Measurements from ENCODE around the gene SUPT5H.

SUPT5H gene

DNA sequence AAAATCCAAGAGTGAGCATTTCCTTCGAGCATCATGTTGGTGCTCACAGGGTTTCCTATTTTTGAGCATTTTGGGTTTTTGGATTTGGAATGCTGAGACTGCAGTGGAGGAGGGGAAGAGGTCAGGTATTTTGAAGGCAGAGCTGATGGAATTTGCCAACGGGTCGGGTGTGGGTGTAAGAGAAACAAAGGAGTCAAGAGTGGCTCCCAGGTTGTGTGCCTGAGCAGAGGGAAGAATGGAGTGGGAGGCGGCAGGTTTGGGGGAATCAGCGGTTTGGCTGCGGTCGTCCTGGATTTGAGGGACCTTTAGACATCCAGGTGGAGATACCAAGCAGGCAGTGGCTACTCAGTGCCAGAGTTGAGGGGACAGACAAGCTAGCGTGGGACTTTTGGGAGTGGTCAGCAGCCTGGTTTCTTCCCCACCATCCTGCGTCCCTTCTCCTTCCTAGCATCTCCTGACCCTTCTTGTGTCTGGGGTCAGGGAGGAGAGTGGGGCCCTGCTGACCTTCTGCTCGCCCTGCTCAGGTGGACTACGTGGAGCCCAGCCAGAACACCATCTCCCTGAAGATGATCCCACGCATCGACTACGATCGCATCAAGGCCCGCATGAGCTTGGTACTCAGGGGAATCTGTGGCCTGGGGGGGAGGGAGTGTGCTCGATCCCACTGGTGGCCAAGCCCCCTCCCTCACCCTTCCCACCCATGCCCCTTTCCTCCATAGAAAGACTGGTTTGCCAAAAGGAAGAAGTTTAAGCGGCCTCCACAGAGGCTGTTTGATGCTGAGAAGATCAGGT, 20.8 kb downstream of the SUPT5H start:
- no peaks in the 10 kb centered on the region for H3F3A ChIP-seq (ENCODE audit: insufficient read depth)
- no peak overlapping the region for H2AFZ ChIP-seq (ENCODE audit: low read depth, low read length, severe bottlenecking)
- no peaks in the 10 kb centered on the region for H3K27me3 ChIP-seq (ENCODE audit: low read length)
- no peak overlapping the region for H3K9ac ChIP-seq (ENCODE audit: low read length)
- no peak overlapping the region for H3K4me2 ChIP-seq (ENCODE audit: low read depth, low read length, poor library complexity, severe bottlenecking)
- no peak overlapping the region for H3K27ac ChIP-seq (ENCODE audit: low read depth, low read length)
- H3K79me2 ChIP-seq (ENCODE audit: insufficient read depth, low read length): peaks cover 7% of the 10 kb centered on the region; the same call in 1 of the 2 replicates
- no peaks in the 10 kb centered on the region for H4K20me1 ChIP-seq (ENCODE audit: low read depth, low read length)
- no peaks in the 10 kb centered on the region for H3K9me3 ChIP-seq (ENCODE audit: insufficient read depth, low read length)
- no peaks in the 10 kb centered on the region; the same call in 1 of the 2 replicates for H3K36me3 ChIP-seq (ENCODE audit: low read length)
- no peaks in the 10 kb centered on the region for H3K9me2 ChIP-seq (replicated peaks; ENCODE audit: insufficient read depth, low read length)
- no peak overlapping the region for H3K4me3 ChIP-seq (ENCODE audit: insufficient read depth, low read length, poor library complexity, severe bottlenecking)
- no peak for TF ChIP-seq EZH2phosphoT487 (conservative IDR thresholded peaks at IDR 0.05; ENCODE audit: low read length)
- TF ChIP-seq, protein P1, sequence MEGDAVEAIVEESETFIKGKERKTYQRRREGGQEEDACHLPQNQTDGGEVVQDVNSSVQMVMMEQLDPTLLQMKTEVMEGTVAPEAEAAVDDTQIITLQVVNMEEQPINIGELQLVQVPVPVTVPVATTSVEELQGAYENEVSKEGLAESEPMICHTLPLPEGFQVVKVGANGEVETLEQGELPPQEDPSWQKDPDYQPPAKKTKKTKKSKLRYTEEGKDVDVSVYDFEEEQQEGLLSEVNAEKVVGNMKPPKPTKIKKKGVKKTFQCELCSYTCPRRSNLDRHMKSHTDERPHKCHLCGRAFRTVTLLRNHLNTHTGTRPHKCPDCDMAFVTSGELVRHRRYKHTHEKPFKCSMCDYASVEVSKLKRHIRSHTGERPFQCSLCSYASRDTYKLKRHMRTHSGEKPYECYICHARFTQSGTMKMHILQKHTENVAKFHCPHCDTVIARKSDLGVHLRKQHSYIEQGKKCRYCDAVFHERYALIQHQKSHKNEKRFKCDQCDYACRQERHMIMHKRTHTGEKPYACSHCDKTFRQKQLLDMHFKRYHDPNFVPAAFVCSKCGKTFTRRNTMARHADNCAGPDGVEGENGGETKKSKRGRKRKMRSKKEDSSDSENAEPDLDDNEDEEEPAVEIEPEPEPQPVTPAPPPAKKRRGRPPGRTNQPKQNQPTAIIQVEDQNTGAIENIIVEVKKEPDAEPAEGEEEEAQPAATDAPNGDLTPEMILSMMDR (IDR thresholded peaks at IDR 0.05; ENCODE audit: insufficient read depth, low read length, poor library complexity, severe bottlenecking): no peak

DNA sequence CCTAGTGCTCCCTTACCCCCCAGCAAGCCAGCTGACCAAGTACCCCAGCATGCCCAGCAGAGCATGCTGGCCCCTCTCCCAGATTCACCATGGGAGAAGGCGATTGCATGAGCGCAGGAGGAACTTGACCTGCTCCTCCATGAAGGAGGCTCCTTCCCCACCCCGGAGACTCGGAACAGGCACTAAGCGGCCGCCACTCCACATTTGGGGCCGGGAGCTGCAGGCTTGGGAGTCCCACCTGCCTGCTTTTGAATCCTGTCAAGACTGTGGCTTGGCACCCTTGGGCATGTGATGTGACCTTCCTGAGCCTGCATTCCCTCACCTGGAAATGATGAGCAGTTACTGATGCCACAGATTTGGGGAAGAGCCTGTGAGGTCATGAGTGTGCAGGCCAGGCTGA, 22.6 kb downstream of the SUPT5H start:
- Histone ChIP-seq H3K4me2 (ENCODE audit: low read depth, low read length, poor library complexity, severe bottlenecking) (no peak overlapping the region), H3F3A (ENCODE audit: insufficient read depth) (no peaks in the 10 kb centered on the region), H3K9me3 (ENCODE audit: insufficient read depth, low read length) (no peaks in the 10 kb centered on the region), H3K79me2 (ENCODE audit: insufficient read depth, low read length) (peaks cover 7% of the 10 kb centered on the region; the same call in 1 of the 2 replicates), H3K4me3 (ENCODE audit: insufficient read depth, low read length, poor library complexity, severe bottlenecking) (no peak overlapping the region), H3K9me2 (replicated peaks; ENCODE audit: insufficient read depth, low read length) (no peaks in the 10 kb centered on the region), H3K27ac (ENCODE audit: low read depth, low read length) (no peak overlapping the region), H4K20me1 (ENCODE audit: low read depth, low read length) (no peaks in the 10 kb centered on the region), H3K9ac (ENCODE audit: low read length) (no peak overlapping the region), H2AFZ (ENCODE audit: low read depth, low read length, severe bottlenecking) (no peak overlapping the region), H3K36me3 (ENCODE audit: low read length) (no peaks in the 10 kb centered on the region; the same call in 1 of the 2 replicates), H3K27me3 (ENCODE audit: low read length) (no peaks in the 10 kb centered on the region)
- TF ChIP-seq, protein P1 (IDR thresholded peaks at IDR 0.05; ENCODE audit: insufficient read depth, low read length, poor library complexity, severe bottlenecking): no peak
- no peak for TF ChIP-seq EZH2phosphoT487 (conservative IDR thresholded peaks at IDR 0.05; ENCODE audit: low read length)

DNA sequence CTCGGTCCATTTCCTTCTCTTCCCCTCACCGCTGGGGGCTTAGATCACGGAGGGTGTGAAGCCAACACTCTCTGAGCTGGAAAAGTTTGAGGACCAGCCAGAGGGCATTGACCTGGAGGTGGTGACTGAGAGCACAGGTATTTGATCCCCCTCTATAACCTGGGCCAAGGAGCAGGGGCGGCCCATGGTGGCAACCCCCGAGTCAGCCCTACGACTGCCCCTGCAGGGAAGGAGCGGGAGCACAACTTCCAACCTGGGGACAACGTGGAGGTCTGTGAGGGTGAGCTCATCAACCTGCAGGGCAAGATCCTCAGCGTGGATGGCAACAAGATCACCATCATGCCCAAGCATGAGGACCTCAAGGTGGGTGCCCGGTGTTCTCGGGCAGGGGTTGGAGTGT, 23.7 kb downstream of the SUPT5H start:
- no peak overlapping the region for H3K9ac ChIP-seq (ENCODE audit: low read length)

More for the DNA sequence above, 23.7 kb downstream of the SUPT5H start:
- TF ChIP-seq, protein P1 (IDR thresholded peaks at IDR 0.05; ENCODE audit: insufficient read depth, low read length, poor library complexity, severe bottlenecking): no peak
- no peak for TF ChIP-seq EZH2phosphoT487 (conservative IDR thresholded peaks at IDR 0.05; ENCODE audit: low read length)
- no peaks in the 10 kb centered on the region for H3K36me3 ChIP-seq (ENCODE audit: low read length)
- no peak overlapping the region for H3K4me2 ChIP-seq (ENCODE audit: low read depth, low read length, poor library complexity, severe bottlenecking)
- H3K27ac ChIP-seq (ENCODE audit: low read depth, low read length): no peak overlapping the region
- H3K79me2 ChIP-seq (ENCODE audit: insufficient read depth, low read length): no peaks in the 10 kb centered on the region
- H3K9me2 ChIP-seq (replicated peaks; ENCODE audit: insufficient read depth, low read length): no peaks in the 10 kb centered on the region
- no peaks in the 10 kb centered on the region for H3K27me3 ChIP-seq (ENCODE audit: low read length)
- no peak overlapping the region for H3K4me3 ChIP-seq (ENCODE audit: insufficient read depth, low read length, poor library complexity, severe bottlenecking)
- H3K9me3 ChIP-seq (ENCODE audit: insufficient read depth, low read length): no peaks in the 10 kb centered on the region
- no peak overlapping the region for H2AFZ ChIP-seq (ENCODE audit: low read depth, low read length, severe bottlenecking)
- no peaks in the 10 kb centered on the region for H3F3A ChIP-seq (ENCODE audit: insufficient read depth)
- H4K20me1 ChIP-seq (ENCODE audit: low read depth, low read length): no peaks in the 10 kb centered on the region
